ENCODE results near the gene CLNK. TPM values are rescaled to one million over a fixed set of nuclear protein-coding genes. Genes with fewer than 3 reads are reported as not detected.

The CLNK gene
- total and polyA plus RNA-seq, 2 of the 13 experiments (the other 11 are each of a cell fraction or from before 2014, with no cell fraction given): not detected

DNA sequence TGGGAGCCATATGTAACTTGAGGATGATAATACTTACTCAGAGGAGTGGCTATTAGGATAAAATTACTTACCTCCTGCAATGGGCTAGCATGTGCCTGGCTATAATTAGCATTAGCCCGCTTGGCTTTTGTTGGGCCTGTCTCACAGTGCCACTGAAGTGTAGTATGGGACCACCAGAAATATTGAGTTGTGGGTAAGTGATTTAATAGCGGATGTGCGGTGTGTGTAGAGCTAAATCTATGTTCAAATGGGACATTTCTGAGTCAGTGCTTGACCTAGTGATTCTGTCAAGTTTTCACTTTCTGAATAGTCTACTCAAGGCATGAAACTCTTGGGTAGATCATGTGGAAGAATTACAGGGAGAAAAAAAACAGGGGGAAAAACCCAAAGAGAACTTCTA, 3.5 kb upstream of the CLNK start:
- ATAC-seq (no peak), FAIRE-seq (no peak), DNase-seq (ENCODE audit: low spot score) (no peak)
- H3K36me3 ChIP-seq (replicated peaks in 1 of 2; ENCODE audit: control insufficient read depth in 1 of 2, insufficient read depth in 2 of 2, low read length in 2 of 2): no peaks in the 10 kb centered on the region
- no peak overlapping the region for H3K4me3 ChIP-seq (replicated peaks in 1 of 3; ENCODE audit: insufficient read depth in 1 of 3, low read depth in 2 of 3, low read length in 3 of 3)
- in situ Hi-C loops (cut with HindIII; ENCODE audit: extremely low pct_ligation_motif_present, low pct_unique_long_range_greater_than_20kb): no loop called here
- H3K27ac ChIP-seq (ENCODE audit: extremely low read length, insufficient read depth, low read length): no peak overlapping the region
- no peak overlapping the region for H2AFZ ChIP-seq (ENCODE audit: low read length)
- H3K9ac ChIP-seq (ENCODE audit: insufficient read depth, low read depth, low read length): no peak overlapping the region
- intact Hi-C loops (cut with micrococcal nuclease; ENCODE audit: unreplicated experiment): no loop called here
- ChIA-PET POLR2A (no interaction called here), CTCF (ENCODE audit: low intra/inter-chr PET ratio, low total read pairs) (no interaction called here)
- H3K27me3 ChIP-seq (ENCODE audit: control insufficient read depth in 1 of 2, insufficient read depth in 2 of 2, low read length in 2 of 2): no peaks in the 10 kb centered on the region
- H3K4me1 ChIP-seq (ENCODE audit: insufficient read depth, low read length): no peaks in the 10 kb centered on the region
- H3K4me2 ChIP-seq (ENCODE audit: low read depth, low read length): no peak overlapping the region
- WGBS (ENCODE audit: low lambda C conversion rate): 26% methylated on average over 3 of the region's 3 CpGs
- no peak for TF ChIP-seq CAMTA2 (CRISPR knock-in tag; IDR thresholded peaks at IDR 0.05; ENCODE audit: borderline replicate concordance)
- TF ChIP-seq SYNCRIP (IDR thresholded peaks at IDR 0.05; ENCODE audit: insufficient read depth, low read depth, low read length): no peak
- TF ChIP-seq HES4 (CRISPR knock-in tag; IDR thresholded peaks at IDR 0.05; ENCODE audit: borderline replicate concordance): no peak
- no peak for TF ChIP-seq ZNF496 (CRISPR knock-in tag; IDR thresholded peaks at IDR 0.05; ENCODE audit: insufficient replicate concordance)
- no peak for TF ChIP-seq PLRG1 (conservative IDR thresholded peaks at IDR 0.05)
- no peak for TF ChIP-seq FOXC1 (CRISPR knock-in tag; IDR thresholded peaks at IDR 0.05; ENCODE audit: borderline replicate concordance)
- TF ChIP-seq POLR2G (IDR thresholded peaks at IDR 0.05; ENCODE audit: low read depth, low read length): no peak
- no peak for TF ChIP-seq CHD2 (IDR thresholded peaks at IDR 0.05; ENCODE audit: low read depth, low read length)
- no peak for TF ChIP-seq PCBP2 (optimal IDR thresholded peaks at IDR 0.05; ENCODE audit: low read depth, low read length, poor library complexity, severe bottlenecking)
- no peak for TF ChIP-seq E2F2 (CRISPR knock-in tag; IDR thresholded peaks at IDR 0.05; ENCODE audit: borderline replicate concordance)
- no peak for TF ChIP-seq KLF12 (CRISPR knock-in tag; IDR thresholded peaks at IDR 0.05; ENCODE audit: borderline replicate concordance)
- TF ChIP-seq, protein P1, sequence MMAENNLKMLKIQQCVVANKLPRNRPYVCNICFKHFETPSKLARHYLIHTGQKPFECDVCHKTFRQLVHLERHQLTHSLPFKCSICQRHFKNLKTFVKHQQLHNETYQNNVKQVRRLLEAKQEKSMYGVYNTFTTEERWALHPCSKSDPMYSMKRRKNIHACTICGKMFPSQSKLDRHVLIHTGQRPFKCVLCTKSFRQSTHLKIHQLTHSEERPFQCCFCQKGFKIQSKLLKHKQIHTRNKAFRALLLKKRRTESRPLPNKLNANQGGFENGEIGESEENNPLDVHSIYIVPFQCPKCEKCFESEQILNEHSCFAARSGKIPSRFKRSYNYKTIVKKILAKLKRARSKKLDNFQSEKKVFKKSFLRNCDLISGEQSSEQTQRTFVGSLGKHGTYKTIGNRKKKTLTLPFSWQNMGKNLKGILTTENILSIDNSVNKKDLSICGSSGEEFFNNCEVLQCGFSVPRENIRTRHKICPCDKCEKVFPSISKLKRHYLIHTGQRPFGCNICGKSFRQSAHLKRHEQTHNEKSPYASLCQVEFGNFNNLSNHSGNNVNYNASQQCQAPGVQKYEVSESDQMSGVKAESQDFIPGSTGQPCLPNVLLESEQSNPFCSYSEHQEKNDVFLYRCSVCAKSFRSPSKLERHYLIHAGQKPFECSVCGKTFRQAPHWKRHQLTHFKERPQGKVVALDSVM (CRISPR knock-in tag; IDR thresholded peaks at IDR 0.05): no peak
- no peak for TF ChIP-seq ZNF557 (CRISPR knock-in tag; IDR thresholded peaks at IDR 0.05)
- no peak for TF ChIP-seq GTF2F1 (IDR thresholded peaks at IDR 0.05; ENCODE audit: low read length)
- BruUV-seq (replicated peaks): no TSS peak
- no peaks in the 10 kb centered on the region for H3K9me3 ChIP-seq (ENCODE audit: low read length)
- H3K79me2 ChIP-seq (ENCODE audit: insufficient read depth, low read length): no peaks in the 10 kb centered on the region
- H4K20me1 ChIP-seq (ENCODE audit: insufficient read depth, low read length): no peaks in the 10 kb centered on the region
